ENCODE results near the gene PFKFB3. TPM values are rescaled to one million over a fixed set of nuclear protein-coding genes. Genes with fewer than 3 reads are reported as not detected.

Gene PFKFB3
- total RNA-seq, 1 donor from 2014 or later, result 9.9 TPM

GRCh38 chr10:6229746-6230145, 27.0 kb downstream of the PFKFB3 start:
- Histone ChIP-seq H3K9me3 (ENCODE audit: control insufficient read depth in 3 of 3, low read length in 3 of 3) (no peaks in the 10 kb centered on the region), H3K4me3 (ENCODE audit: low read length in 3 of 3) (no peak overlapping the region), H3K36me3 (ENCODE audit: control insufficient read depth in 3 of 3, insufficient read depth in 3 of 3, low read length in 3 of 3) (peaks cover 78 to 88% (median 84%) of the 10 kb centered on the region in 3 donors), H3K27ac (ENCODE audit: low read depth, low read length) (no peak overlapping the region), H3K27me3 (ENCODE audit: control insufficient read depth in 3 of 3, insufficient read depth in 3 of 3, low read length in 3 of 3) (no peaks in the 10 kb centered on the region), H3K9ac (ENCODE audit: low read depth in 1 of 3, low read length in 3 of 3) (no peak overlapping the region), H3K4me1 (ENCODE audit: control insufficient read depth in 3 of 3, insufficient read depth in 3 of 3, low read length in 3 of 3) (no peaks in the 10 kb centered on the region)

GRCh38 chr10:6230315-6230714, 27.6 kb downstream of the PFKFB3 start:
- H3K9me3 ChIP-seq (ENCODE audit: control insufficient read depth in 3 of 3, low read length in 3 of 3), result no peaks in the 10 kb centered on the region
- no peak overlapping the region for H3K4me3 ChIP-seq (ENCODE audit: low read length in 3 of 3)
- no peaks in the 10 kb centered on the region for H3K4me1 ChIP-seq (ENCODE audit: control insufficient read depth in 3 of 3, insufficient read depth in 3 of 3, low read length in 3 of 3)
- H3K9ac ChIP-seq (ENCODE audit: low read depth in 1 of 3, low read length in 3 of 3), result no peak overlapping the region
- H3K36me3 ChIP-seq (ENCODE audit: control insufficient read depth in 3 of 3, insufficient read depth in 3 of 3, low read length in 3 of 3), result peaks cover 72 to 83% (median 78%) of the 10 kb centered on the region in 3 donors
- no peak overlapping the region for H3K27ac ChIP-seq (ENCODE audit: low read depth, low read length)
- no peaks in the 10 kb centered on the region for H3K27me3 ChIP-seq (ENCODE audit: control insufficient read depth in 3 of 3, insufficient read depth in 3 of 3, low read length in 3 of 3)

- Histone ChIP-seq H3K36me3 (ENCODE audit: control insufficient read depth in 3 of 3, insufficient read depth in 3 of 3, low read length in 3 of 3) (peaks cover 64 to 75% (median 72%) of the 10 kb centered on the region in 3 donors), H3K9ac (ENCODE audit: low read depth in 1 of 3, low read length in 3 of 3) (no peak overlapping the region)
These were observed 28.4 kb downstream of the PFKFB3 start for GRCh38 chr10:6231146-6231545.

GRCh38 chr10:6231730-6232129, 29.0 kb downstream of the PFKFB3 start:
- Histone ChIP-seq H3K27ac (ENCODE audit: low read depth, low read length) (no peak overlapping the region), H3K27me3 (ENCODE audit: control insufficient read depth in 3 of 3, insufficient read depth in 3 of 3, low read length in 3 of 3) (no peaks in the 10 kb centered on the region), H3K36me3 (ENCODE audit: control insufficient read depth in 3 of 3, insufficient read depth in 3 of 3, low read length in 3 of 3) (peaks cover 61 to 72% (median 71%) of the 10 kb centered on the region in 3 donors), H3K9me3 (ENCODE audit: control insufficient read depth in 3 of 3, low read length in 3 of 3) (no peaks in the 10 kb centered on the region), H3K4me1 (ENCODE audit: control insufficient read depth in 3 of 3, insufficient read depth in 3 of 3, low read length in 3 of 3) (no peaks in the 10 kb centered on the region), H3K9ac (ENCODE audit: low read depth in 1 of 3, low read length in 3 of 3) (no peak overlapping the region), H3K4me3 (ENCODE audit: low read length in 3 of 3) (no peak overlapping the region)

More at GRCh38 chr10:6231146-6231545, 28.4 kb downstream of the PFKFB3 start:
- Histone ChIP-seq H3K9me3 (ENCODE audit: control insufficient read depth in 3 of 3, low read length in 3 of 3) (no peaks in the 10 kb centered on the region), H3K27ac (ENCODE audit: low read depth, low read length) (no peak overlapping the region), H3K4me1 (ENCODE audit: control insufficient read depth in 3 of 3, insufficient read depth in 3 of 3, low read length in 3 of 3) (no peaks in the 10 kb centered on the region), H3K4me3 (ENCODE audit: low read length in 3 of 3) (no peak overlapping the region), H3K27me3 (ENCODE audit: control insufficient read depth in 3 of 3, insufficient read depth in 3 of 3, low read length in 3 of 3) (no peaks in the 10 kb centered on the region)

- H3K27ac ChIP-seq (ENCODE audit: low read depth, low read length), result no peak overlapping the region
- H3K27me3 ChIP-seq (ENCODE audit: control insufficient read depth in 3 of 3, insufficient read depth in 3 of 3, low read length in 3 of 3), result no peaks in the 10 kb centered on the region
- H3K4me1 ChIP-seq (ENCODE audit: control insufficient read depth in 3 of 3, insufficient read depth in 3 of 3, low read length in 3 of 3), result no peaks in the 10 kb centered on the region
- no peaks in the 10 kb centered on the region for H3K9me3 ChIP-seq (ENCODE audit: control insufficient read depth in 3 of 3, low read length in 3 of 3)
- H3K4me3 ChIP-seq (ENCODE audit: low read length in 3 of 3), result no peak overlapping the region
- H3K9ac ChIP-seq (ENCODE audit: low read depth in 1 of 3, low read length in 3 of 3), result peak overlapping the region in 1 of 3 donors; percentile 20
- peaks cover 58 to 70% (median 67%) of the 10 kb centered on the region in 3 donors for H3K36me3 ChIP-seq (ENCODE audit: control insufficient read depth in 3 of 3, insufficient read depth in 3 of 3, low read length in 3 of 3)
These were observed 29.6 kb downstream of the PFKFB3 start for GRCh38 chr10:6232225-6232807.

- Histone ChIP-seq H3K4me1 (ENCODE audit: control insufficient read depth in 3 of 3, insufficient read depth in 3 of 3, low read length in 3 of 3) (no peaks in the 10 kb centered on the region), H3K27ac (ENCODE audit: low read depth, low read length) (no peak overlapping the region), H3K4me3 (ENCODE audit: low read length in 3 of 3) (no peak overlapping the region), H3K27me3 (ENCODE audit: control insufficient read depth in 3 of 3, insufficient read depth in 3 of 3, low read length in 3 of 3) (no peaks in the 10 kb centered on the region), H3K9ac (ENCODE audit: low read depth in 1 of 3, low read length in 3 of 3) (no peak overlapping the region), H3K9me3 (ENCODE audit: control insufficient read depth in 3 of 3, low read length in 3 of 3) (no peaks in the 10 kb centered on the region), H3K36me3 (ENCODE audit: control insufficient read depth in 3 of 3, insufficient read depth in 3 of 3, low read length in 3 of 3) (peaks cover 51 to 62% (median 59%) of the 10 kb centered on the region in 3 donors)
These were observed 30.4 kb downstream of the PFKFB3 start for GRCh38 chr10:6232846-6233724.

- Histone ChIP-seq H3K4me3 (ENCODE audit: low read length in 3 of 3) (no peak overlapping the region), H3K9ac (ENCODE audit: low read depth in 1 of 3, low read length in 3 of 3) (no peak overlapping the region), H3K36me3 (ENCODE audit: control insufficient read depth in 3 of 3, insufficient read depth in 3 of 3, low read length in 3 of 3) (peaks cover 47 to 55% (median 54%) of the 10 kb centered on the region in 3 donors), H3K27ac (ENCODE audit: low read depth, low read length) (no peak overlapping the region), H3K9me3 (ENCODE audit: control insufficient read depth in 3 of 3, low read length in 3 of 3) (no peaks in the 10 kb centered on the region), H3K27me3 (ENCODE audit: control insufficient read depth in 3 of 3, insufficient read depth in 3 of 3, low read length in 3 of 3) (no peaks in the 10 kb centered on the region), H3K4me1 (ENCODE audit: control insufficient read depth in 3 of 3, insufficient read depth in 3 of 3, low read length in 3 of 3) (no peaks in the 10 kb centered on the region)
These were observed 31.1 kb downstream of the PFKFB3 start for GRCh38 chr10:6233725-6234277.

GRCh38 chr10:6234371-6234770, 31.6 kb downstream of the PFKFB3 start:
- Histone ChIP-seq H3K4me1 (ENCODE audit: control insufficient read depth in 3 of 3, insufficient read depth in 3 of 3, low read length in 3 of 3) (peaks cover 0 to 4% (median 0%) of the 10 kb centered on the region in 3 donors), H3K27me3 (ENCODE audit: control insufficient read depth in 3 of 3, insufficient read depth in 3 of 3, low read length in 3 of 3) (no peaks in the 10 kb centered on the region), H3K4me3 (ENCODE audit: low read length in 3 of 3) (no peak overlapping the region), H3K36me3 (ENCODE audit: control insufficient read depth in 3 of 3, insufficient read depth in 3 of 3, low read length in 3 of 3) (peaks cover 43 to 52% (median 50%) of the 10 kb centered on the region in 3 donors), H3K9me3 (ENCODE audit: control insufficient read depth in 3 of 3, low read length in 3 of 3) (no peaks in the 10 kb centered on the region), H3K27ac (ENCODE audit: low read depth, low read length) (no peak overlapping the region), H3K9ac (ENCODE audit: low read depth in 1 of 3, low read length in 3 of 3) (no peak overlapping the region)

GRCh38 chr10:6236349-6237198, 33.8 kb downstream of the PFKFB3 start:
- peaks cover 27 to 37% (median 33%) of the 10 kb centered on the region in 3 donors for H3K36me3 ChIP-seq (ENCODE audit: control insufficient read depth in 3 of 3, insufficient read depth in 3 of 3, low read length in 3 of 3)

More at GRCh38 chr10:6236349-6237198, 33.8 kb downstream of the PFKFB3 start:
- Histone ChIP-seq H3K4me3 (ENCODE audit: low read length in 3 of 3) (no peak overlapping the region), H3K27ac (ENCODE audit: low read depth, low read length) (no peak overlapping the region), H3K27me3 (ENCODE audit: control insufficient read depth in 3 of 3, insufficient read depth in 3 of 3, low read length in 3 of 3) (no peaks in the 10 kb centered on the region), H3K4me1 (ENCODE audit: control insufficient read depth in 3 of 3, insufficient read depth in 3 of 3, low read length in 3 of 3) (peaks cover 0 to 4% (median 0%) of the 10 kb centered on the region in 3 donors), H3K9me3 (ENCODE audit: control insufficient read depth in 3 of 3, low read length in 3 of 3) (no peaks in the 10 kb centered on the region), H3K9ac (ENCODE audit: low read depth in 1 of 3, low read length in 3 of 3) (peak overlapping the region in 1 of 3 donors; percentile 8)
